NCI-H2196 treated with DMSO at 0.1 percent for 48 hours (cell line): ENCODE measurements around the gene NKAIN1.
A peak's percentile ranks its signal among the peaks of the same experiment; 100 is the strongest.

Experiments used
- DNase-seq: peaks from one replicate; lab custom pipeline; 2025; ENCODE audit not compliant: unreplicated experiment; lab: John Stamatoyannopoulos, UW

The NKAIN1 gene

DNA sequence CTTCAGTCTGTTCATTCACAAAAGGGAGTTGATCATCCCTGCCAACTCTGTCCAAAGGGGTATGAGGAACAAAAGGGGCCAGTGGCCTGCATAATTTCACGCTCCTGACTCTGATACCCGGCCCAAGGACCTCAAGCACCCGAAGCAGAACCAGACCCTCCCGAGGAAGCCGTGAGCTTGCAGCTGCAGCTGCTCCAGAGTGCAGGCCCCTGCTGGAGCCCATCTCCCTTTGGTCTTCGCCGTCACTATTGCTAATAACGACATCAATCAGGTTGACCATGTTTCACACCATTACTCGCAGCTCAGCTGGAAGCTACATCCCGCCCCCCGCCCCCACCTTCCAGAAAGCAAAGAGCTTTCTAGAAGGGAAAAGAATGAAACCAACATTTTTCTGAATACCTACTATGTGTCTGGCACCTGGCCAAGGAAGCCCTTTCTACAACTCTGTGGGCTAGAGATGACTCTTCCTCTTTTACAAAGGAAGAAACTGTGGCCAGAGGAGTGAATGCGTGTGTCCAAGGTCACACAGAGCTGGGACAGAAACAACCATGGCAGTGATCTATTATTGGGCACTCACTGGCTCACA lies 5.5 kb downstream of the NKAIN1 start:
- no peak for DNase-seq

DNA sequence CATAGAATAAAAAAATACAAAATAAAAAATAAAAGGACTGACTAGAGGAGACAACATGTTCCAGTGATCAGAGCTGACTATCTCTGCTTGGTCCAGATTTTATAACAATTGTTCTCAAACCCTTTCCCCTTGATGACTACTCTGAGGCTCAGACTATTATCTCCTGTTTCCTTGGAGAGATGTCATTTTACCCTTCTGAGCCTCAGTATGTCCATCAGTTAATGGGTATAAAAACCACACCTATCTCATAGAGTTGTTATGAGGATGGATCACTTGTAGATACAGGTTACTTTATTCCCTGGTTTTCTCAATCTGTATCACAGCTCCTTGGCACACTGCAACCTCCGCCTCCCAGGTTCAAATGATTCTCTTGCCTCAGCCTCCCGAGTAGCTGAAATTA lies 7.0 kb downstream of the NKAIN1 start:
- DNase-seq = no peak

DNA sequence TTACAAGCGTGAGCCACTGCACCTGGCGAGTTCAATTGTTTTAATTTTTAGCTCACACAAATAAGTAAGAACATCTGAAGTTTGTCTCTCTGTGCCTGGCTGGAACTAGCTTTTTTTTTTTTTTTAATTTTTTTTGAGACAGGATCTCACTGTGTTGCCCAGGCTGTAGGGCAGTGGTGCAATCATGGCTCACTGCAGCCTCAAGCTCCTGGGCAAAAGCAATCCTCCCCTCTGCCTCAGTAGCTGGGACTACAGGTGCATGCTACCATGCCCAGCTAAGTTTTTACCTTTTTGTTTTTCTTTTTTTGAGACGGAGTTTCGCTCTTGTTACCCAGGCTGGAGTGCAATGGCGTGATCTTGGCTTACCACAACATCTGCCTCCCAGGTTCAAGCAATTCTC lies 7.9 kb downstream of the NKAIN1 start:
- no peak for DNase-seq

DNA sequence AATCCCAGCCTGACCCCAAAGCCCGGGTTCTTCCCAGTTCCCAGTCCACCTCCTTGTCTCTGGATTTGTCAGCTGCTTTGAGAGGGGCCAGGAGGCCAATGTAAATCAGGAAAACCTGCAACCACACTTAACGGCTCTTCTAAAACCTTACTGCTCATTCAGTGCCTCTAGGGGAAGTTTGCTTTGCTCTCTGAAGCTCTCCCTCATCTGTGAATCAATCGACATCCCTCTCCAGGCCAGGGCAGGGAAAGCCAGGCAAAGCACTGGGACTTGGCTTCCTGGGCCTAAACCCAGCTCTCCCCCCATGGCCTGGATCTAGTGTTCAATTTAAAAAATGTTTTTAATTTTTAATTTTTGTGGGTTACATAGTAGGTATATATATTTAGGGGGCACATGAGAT lies 9.3 kb downstream of the NKAIN1 start:
- DNase-seq = no peak

DNA sequence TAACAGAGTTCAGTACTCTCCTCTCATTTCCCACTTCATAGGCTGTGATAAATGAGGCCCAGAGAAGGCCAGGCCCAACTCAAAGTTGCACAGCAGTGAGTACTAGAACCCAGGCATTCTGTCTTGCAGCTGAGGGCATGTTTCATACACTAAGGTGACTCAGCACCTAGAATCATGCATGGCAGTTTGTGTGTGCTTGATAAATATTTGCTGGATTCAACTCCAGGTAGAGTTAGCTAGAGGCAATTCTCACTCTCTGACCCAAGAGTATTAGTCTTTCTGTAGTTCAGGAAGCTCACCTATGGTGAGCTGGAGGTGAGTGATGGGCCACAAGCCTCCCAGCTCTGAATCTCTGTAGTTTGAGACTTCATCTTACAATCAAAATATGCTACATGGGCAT lies 10.7 kb downstream of the NKAIN1 start:
- no peak for DNase-seq

DNA sequence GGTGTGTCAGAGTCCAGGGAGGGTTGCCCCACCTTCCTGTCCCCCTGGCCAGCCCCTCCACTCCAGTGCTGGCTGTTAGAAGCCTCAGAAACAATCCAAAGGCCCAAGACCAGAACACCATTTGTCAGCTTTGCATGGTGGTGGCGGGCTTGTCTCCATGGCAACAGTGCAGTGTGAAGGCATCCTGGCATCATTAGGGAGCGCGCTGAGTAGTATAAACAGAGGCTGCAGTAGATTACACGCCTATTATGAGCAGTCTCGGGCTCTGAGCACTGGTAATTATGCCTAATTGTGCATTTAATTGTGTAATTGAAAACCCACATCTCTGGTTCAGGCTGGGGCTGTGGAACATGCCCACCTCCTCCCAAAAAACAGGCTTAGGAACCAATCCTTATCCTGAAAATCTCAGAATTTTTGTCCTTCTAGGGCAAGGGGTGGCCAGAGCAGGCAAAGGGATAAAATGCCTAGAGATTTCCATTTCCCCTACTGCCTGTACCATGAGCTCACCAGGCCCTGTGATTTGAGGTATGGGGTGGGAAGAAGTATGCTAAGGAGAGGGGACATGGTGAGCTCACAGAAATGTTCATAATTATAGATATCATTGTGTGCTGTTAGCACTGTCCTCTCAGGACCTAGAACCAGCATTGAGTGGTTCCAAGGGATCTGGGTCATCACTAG lies 11.7 kb downstream of the NKAIN1 start:
- no peak for DNase-seq

DNA sequence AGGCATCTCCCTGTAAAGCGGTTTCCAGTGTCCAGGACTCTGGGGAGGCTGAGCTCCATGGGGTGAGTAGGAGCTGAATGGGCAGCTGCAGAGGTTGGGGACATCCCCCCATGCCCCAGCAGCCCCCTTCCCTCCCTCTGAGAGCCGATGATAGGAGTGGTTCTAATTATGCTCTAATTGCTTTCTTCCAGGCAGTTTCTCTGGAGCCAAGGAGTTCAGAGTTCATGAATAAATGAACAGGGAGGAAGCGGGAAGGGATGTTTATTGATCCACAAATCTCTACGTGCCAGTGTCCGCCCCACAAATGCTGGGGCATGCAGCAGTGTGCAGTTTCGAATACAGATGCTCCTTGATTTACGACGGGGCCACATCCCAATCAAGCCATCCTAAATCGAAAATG lies 15.6 kb downstream of the NKAIN1 start:
- DNase-seq = no peak

DNA sequence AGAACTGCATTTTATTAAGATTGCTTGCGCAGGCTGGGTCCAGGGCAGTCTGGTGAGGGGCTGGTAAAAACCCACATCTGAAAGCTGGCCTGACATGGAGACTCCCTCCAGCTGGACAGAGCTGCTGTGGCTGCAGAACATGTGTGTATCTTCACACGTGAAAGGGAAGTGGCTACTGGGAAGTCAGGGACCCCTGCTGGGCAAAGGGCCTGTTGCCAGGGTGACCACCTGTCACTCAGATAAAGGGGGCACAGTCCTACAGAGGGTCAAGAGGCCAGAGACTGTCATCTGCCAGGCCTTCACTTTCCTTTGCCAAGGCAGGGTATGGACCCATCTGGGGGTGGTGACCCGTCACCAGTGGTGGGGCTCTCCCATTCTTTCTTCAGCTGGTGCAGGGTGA lies 17.5 kb downstream of the NKAIN1 start:
- no peak for DNase-seq

DNA sequence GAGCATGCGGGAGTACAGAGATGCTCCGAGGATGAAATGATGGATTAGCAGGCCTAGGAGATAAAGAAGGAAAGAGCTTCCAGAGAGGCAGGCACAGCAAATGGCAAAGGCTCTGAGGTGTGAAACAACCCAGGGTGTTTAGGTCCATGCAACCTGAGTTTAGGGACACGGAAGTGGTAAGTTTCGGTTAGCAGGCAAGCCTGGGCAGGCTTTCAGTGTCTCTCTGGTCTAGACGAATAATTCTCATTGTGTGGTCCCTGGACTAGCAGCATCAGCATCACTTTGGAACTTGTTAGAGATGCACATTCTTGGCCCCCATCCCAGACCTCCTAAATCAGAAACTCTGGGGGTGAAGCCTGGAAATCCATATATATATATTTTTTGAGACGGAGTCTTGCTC lies 18.6 kb downstream of the NKAIN1 start:
- no peak for DNase-seq

DNA sequence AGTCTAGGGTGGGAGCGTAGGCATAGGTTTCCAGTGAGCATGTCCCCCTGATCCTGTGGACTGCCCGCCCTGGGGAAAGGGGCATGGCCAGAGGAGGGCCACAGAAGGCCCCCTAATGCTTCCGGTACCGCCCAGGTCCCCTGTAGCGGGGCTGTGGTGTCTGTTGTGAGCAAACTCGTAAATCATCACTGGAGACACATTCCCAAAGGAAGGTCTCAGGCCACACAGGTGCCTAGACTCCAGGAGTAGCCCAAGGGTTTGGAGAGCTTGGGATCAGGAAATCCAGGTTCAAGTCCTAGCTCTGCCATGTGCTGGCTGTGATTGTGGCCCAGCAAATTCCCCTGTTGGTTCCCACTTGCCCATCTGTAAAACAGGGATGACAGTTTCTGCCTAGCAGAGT lies 20.2 kb downstream of the NKAIN1 start:
- DNase-seq = no peak

DNA sequence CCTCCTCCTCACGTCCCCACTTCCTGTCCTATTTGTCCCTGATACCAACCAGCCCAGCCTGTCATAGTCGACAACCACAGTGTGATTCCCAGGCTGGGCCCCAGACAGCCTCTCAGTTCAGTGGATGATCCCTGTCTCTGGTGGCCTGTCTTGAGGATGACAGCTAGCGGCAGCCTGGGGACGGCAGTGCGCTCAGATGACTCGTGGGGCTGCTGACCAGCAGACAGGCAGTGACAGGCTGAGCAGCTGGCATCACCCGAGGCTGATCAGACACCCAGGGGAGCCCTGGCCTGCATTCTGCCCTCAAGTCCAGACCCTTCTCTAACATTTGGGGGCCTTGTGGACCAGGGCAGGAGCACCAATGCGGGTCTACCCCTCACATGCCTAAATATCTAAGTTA lies 21.0 kb downstream of the NKAIN1 start:
- no peak for DNase-seq

DNA sequence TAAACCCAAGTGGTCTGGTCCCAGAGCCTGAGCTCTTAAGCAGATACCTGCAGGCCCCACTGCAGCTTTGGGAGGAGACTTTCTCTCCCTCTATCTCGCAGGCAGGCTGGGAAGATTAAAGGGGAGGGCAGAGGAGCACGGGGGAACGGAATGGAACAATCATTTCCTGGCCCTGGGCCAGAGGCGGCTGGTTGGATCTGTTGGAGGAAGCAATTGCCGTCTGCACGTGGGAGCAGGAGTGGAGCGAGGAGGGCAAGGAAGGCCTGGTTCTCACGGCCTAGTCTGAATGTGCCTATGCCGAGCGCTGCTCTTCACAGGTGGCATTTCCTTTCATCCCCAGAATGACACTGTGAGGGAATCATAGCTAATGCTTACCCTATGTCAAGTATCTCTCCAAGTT lies 23.7 kb downstream of the NKAIN1 start:
- peak; percentile 19 for DNase-seq

DNA sequence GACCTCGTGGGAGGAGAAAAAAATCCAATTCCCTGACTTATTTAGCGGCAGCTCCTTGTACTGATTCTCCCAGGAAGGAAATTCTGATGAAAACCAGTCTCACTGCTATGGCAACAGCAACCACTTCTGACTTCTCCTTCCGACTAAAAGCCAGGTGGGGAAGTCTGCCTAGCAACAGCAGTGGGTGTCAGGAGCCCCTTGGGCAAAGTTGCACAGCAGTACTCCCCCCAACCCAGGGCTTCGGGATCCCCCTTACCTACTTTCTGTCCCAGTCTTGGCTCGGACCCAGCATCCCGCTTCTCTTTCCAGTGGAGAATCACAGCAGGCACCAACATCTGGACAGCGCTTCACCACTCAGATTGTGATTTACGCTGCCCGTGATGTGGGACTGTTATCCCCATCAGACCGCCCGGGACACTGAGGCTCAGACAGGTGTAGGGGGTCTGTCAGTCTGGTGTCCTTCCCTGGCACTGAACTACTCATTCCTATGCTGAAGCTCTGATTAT lies 24.6 kb downstream of the NKAIN1 start:
- DNase-seq = no peak

DNA sequence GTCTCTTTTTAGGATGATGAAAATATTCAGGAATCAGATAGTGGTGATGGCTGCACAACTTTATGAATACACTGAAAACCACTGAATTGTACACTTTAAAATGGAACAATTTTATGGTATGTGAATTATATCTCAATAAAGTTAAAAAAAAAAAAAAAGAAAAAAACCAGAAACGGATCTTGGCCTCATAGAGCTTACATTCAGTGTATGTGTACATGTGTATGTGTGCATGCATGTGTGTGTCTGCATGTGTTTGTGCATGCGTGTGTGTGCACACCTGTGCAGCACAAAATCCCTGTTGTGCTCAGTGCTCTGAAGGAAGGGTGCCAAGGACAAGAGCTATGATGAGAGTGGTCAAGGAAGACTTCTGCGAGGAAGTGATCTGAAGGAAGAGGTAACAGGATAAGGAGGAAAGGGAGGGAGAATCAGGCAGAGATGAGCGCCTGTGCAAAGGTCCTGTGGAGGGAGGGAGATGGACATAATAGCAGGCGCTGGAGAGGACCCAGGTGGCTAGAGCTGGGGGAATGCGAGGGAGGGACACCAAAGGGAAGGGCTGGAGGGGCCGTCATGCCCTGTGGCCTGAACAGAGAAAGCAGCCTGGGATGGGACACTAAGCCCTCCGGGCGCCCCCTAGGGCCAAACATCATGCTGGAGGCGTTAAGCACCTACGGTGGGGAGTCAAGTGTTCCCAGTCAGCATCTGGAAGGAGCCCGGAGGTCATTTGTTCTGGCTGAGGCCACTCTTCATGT lies 25.2 kb downstream of the NKAIN1 start:
- DNase-seq = no peak

DNA sequence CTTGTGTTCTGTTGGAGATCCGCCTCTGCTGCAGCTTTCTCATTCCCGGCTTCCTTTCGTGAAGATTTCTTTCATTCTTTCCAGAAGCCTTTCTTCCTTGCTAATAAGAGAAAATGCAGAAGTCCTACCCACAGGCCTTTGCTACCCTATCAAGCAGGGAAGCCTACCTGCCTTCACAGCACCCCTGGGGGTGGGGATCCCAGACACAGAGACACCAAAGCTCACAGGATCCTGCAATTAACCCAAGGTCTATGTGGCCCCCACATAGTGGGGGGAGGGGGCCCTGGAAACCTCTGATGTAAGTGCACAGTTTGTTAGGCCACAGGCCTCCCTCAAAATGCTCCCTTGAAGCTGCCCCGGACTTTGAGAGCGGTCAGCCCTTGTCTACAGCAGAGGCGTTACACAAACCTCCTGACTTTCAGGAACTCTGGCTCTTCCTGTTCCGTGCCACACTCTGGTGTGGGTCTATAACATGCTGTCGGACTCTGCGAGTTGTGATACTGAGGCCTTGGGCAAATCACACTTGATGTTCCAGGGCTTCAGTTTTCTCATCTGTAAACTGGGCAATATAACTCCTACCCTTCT lies 31.2 kb downstream of the NKAIN1 start:
- DNase-seq = no peak

DNA sequence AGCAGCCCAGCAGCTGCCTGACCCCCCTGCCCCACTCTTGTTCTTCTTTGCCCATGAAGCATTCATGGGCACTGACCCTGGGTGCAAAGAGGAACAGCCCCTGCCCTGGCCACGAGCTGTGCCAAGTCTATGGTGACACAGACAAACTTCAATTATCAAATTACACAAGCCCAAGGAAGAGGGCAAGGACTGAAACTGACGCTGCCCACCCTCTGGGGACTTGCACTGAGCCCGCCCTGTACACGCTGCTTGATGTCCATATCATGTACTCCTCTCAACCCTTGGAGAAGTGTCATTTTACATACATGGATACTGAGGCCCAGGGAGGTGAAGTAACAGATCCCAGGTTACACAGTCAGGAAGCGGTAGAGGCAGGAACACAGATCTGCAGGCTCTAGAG lies 32.1 kb downstream of the NKAIN1 start:
- no peak for DNase-seq

DNA sequence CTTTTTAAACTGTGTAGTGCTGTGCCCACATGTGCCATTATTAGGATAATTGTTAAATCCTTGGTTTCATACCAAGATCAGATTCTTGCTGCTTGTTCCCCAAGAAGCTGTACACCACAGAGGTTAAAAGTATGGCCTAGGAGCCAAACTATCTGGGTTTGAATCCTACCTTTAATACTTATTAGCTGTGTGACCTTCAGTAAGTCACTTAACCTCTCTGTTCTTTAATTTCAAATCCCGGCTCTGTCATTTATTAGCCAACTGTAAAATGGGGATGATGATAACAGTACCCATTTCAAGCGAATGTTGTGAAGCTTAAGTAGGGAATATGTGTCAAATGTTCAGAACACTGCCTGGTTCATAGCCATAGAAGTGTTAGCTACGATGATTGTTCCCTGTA lies 32.6 kb downstream of the NKAIN1 start:
- no peak for DNase-seq

DNA sequence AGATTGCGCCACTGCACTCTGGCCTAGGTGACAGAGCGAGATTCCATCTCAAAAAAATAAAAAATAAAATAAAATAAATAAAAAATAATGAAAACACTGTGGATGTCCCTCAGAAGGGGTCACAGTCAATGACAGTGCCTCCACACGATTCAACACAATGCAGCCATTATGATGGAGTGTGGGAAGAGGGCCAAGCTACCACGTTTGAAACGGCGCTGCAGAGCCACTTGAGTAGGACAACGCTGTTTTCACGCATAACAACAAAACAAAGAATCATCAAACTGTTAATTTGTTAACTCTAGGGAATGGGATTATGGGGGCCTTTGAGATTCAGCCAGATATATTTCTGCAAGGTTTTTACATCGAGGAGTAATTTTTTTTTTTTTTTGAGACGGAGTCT lies 36.5 kb downstream of the NKAIN1 start:
- no peak for DNase-seq

DNA sequence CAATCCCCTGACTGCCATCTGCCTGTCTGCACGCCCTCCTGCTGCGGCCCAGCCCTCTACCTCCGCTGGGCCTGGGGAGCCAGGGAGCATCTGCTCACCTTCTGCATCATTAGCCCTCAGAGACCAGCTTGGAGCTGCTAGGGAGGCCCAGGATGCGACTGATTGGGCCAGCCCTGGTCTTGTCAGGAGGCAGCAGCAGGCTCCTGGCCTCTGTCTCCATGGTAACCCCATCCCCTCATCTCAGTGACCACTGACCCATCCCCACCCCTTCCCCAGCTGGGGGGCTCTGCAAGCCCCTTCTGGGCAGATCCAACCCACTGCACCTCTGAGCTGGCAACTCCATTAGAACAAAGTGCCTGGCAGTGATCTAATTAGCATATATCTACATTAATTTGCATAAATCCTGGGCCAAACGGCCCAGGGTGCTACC lies 37.7 kb downstream of the NKAIN1 start:
- no peak for DNase-seq

DNA sequence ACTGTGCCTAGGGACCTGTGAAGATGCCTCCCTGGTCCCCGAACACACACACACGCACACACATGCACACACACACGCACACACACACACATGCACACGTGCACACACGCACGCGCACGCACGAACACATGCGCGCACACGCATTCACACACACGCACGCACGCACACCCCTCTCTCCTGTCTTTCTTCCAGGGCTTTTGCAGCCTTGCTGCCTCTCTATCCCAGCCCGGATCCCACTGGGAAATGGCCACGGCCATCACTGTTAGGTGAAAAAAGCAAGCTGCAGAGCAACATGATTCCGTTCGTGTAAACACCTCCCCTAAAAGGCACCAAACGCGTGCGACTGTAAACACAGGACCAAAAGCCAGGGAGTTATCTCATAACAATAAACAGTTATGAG lies 39.7 kb downstream of the NKAIN1 start:
- no peak for DNase-seq

DNA sequence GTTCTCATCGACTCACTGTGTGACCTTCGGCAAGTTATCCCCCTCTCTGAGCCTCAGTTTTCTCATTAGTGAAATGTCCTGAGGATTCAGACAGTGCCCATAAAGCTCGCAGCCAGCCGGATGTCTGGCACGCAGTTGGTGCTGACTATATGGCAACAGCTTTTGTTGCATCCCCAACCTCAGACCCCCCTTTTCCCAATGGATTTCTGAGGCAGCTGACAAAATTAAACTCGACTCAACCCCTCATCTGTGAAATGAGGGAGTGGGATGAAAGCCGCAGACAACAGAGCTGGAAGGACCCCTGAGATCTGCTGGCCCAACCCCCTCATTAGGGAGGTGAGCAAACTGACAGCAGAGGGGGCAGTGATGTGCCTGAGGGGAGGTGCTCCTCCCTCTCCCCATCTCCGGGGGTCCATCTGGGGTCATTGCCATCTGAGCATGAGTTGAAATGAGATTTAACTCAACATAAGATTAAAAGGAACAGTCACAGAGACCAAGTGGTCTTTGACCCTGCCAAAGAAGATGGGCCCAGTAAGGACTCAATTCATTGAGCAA lies 40.4 kb downstream of the NKAIN1 start:
- no peak for DNase-seq

DNA sequence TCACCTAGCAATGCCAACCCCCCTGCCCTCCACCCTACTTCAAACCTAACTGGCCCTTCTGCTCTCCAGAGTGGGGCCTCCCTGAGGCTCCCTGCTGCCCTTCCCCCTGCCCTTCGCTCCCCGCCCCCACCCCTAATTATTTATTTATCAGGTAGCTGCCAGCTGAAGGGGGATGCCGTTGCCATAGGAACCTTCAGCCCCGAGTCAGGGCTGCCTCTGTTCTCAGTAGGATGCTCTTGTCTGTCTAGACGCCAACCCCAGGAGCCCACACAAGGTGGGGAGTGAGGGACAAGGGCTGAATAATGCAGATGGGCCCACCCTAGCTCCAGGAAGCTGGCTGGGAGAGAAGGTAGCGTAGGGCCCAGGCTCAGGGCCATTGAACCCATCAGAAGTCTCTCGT lies 41.1 kb downstream of the NKAIN1 start:
- no peak for DNase-seq
